ENCODE measurements around the gene PCDH9. TPM values are rescaled to one million over a fixed set of nuclear protein-coding genes. Genes with fewer than 3 reads are reported as not detected.

The PCDH9 gene
- total RNA-seq, 1 donor from 2014 or later = 20.2 TPM

DNA sequence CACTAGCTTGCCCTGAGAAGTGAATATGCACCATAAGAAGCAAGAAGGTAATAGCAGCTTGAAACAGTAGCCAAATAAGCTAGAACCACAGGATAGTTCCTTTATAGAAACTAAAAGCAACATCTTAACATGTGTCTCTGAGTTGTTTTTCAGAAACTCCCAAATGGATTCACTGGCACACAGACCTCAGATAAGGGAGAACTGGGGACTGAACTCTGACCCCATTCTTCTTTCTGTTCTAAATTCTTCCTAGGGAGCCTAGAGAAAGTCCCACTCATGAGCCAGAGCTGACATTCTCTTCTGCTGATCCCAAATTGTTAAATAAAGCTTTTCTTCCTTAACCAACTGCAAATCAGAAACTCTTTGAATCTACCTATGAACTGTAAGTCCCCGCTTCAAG is 146.1 kb downstream of the PCDH9 start:
- no peaks in the 10 kb centered on the region for H3K4me1 Mint-ChIP-seq (ENCODE audit: unreplicated experiment)
- DNase-seq (ENCODE audit: extremely low spot score, unreplicated experiment) = no peak

GRCh38 chr13:67083519-67083918 is 146.6 kb downstream of the PCDH9 start:
- TF ChIP-seq CTCF (conservative IDR thresholded peaks at IDR 0.05) = no peak
- H3K27ac Mint-ChIP-seq = no peak overlapping the region
- no peaks in the 10 kb centered on the region for H3K4me1 Mint-ChIP-seq (ENCODE audit: unreplicated experiment)
- no peaks in the 10 kb centered on the region for H3K36me3 Mint-ChIP-seq
- no peak overlapping the region for H3K4me3 Mint-ChIP-seq
- no peak for DNase-seq (ENCODE audit: extremely low spot score, unreplicated experiment)
- no peaks in the 10 kb centered on the region for H3K27me3 Mint-ChIP-seq
- no peaks in the 10 kb centered on the region for H3K9me3 Mint-ChIP-seq

More for the DNA sequence above, 146.1 kb downstream of the PCDH9 start:
- Mint-ChIP-seq H3K36me3 (no peaks in the 10 kb centered on the region), H3K4me3 (no peak overlapping the region), H3K9me3 (no peaks in the 10 kb centered on the region), H3K27ac (no peak overlapping the region), H3K27me3 (no peaks in the 10 kb centered on the region)
- TF ChIP-seq CTCF (conservative IDR thresholded peaks at IDR 0.05) = no peak

- Mint-ChIP-seq H3K27ac (no peak overlapping the region), H3K27me3 (no peaks in the 10 kb centered on the region), H3K36me3 (no peaks in the 10 kb centered on the region), H3K4me3 (no peak overlapping the region), H3K9me3 (no peaks in the 10 kb centered on the region), H3K4me1 (ENCODE audit: unreplicated experiment) (no peaks in the 10 kb centered on the region)
- TF ChIP-seq CTCF (conservative IDR thresholded peaks at IDR 0.05) = no peak
- DNase-seq (ENCODE audit: extremely low spot score, unreplicated experiment) = no peak
Observed at GRCh38 chr13:67080351-67080750, 149.8 kb downstream of the PCDH9 start.

DNA sequence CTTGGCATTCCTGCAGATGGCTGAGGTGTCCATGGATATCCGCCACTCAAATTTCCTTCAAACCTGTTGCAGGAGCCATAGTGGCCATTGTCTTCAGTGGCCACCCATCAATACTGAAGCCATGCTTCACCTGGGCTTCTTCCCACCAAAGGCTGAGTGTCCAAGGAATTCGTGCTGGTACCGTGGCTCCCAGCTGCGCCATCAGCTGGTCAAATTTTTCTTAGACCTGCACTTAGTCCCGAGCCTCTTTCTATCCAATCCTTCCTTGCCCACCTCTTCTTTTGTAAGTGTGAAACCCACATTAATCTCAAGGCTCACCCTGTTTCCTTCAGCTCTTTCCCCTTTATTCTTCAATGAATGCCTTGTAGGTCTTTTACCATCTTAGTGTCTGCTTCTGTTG is 152.1 kb downstream of the PCDH9 start:
- Mint-ChIP-seq H3K27me3 (no peaks in the 10 kb centered on the region), H3K36me3 (no peaks in the 10 kb centered on the region), H3K9me3 (no peaks in the 10 kb centered on the region)

DNA sequence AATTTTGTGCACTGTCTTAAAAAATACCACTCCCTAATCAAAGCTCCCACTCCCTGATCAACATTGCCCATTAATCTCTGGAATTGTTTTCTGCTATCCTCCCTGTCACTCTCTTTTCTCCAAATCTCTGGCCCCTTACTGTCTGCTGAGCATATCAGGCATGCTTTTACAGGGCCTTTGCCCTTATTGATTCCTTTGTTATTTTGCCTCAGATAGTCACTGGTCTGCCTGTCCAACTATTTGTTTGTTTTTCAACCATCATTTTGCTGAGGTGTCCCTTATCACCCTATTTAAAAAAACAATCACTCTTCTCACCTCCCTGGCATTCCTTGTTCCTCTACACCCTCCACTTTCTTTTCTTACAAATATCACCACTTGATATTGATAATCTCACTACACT is 153.0 kb downstream of the PCDH9 start:
- TF ChIP-seq CTCF (conservative IDR thresholded peaks at IDR 0.05) = no peak
- no peak for DNase-seq (ENCODE audit: extremely low spot score, unreplicated experiment)
- Mint-ChIP-seq H3K9me3 (no peaks in the 10 kb centered on the region), H3K4me1 (ENCODE audit: unreplicated experiment) (peaks cover 2% of the 10 kb centered on the region), H3K27ac (no peak overlapping the region), H3K27me3 (no peaks in the 10 kb centered on the region), H3K4me3 (no peak overlapping the region), H3K36me3 (no peaks in the 10 kb centered on the region)

More for the DNA sequence above, 152.1 kb downstream of the PCDH9 start:
- no peak overlapping the region for H3K27ac Mint-ChIP-seq
- TF ChIP-seq CTCF (conservative IDR thresholded peaks at IDR 0.05) = no peak
- H3K4me1 Mint-ChIP-seq (ENCODE audit: unreplicated experiment) = no peaks in the 10 kb centered on the region
- DNase-seq (ENCODE audit: extremely low spot score, unreplicated experiment) = no peak
- H3K4me3 Mint-ChIP-seq = no peak overlapping the region

DNA sequence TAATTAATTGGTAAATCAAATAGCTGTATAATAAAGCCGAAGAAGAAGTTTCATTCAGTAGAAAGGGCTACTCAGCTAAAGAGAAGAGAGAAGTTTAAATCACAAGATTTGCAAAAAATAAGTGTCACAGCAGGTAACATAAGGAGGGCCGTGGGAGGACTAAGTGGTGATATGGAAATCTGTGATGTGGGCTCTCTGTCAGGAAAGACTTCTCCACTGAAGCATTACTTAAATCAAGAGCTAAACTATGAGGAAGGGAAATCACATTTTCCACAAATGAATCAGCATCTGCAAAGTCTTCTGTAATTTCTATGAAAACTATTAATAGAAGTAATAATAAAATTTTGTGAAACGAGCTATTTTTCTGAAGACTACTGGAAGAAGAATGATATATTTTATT is 153.8 kb downstream of the PCDH9 start:
- H3K4me1 Mint-ChIP-seq (ENCODE audit: unreplicated experiment) = peaks cover 5% of the 10 kb centered on the region
- no peaks in the 10 kb centered on the region for H3K27me3 Mint-ChIP-seq
- TF ChIP-seq CTCF (conservative IDR thresholded peaks at IDR 0.05) = no peak

More for the DNA sequence above, 153.8 kb downstream of the PCDH9 start:
- no peak overlapping the region for H3K4me3 Mint-ChIP-seq
- no peaks in the 10 kb centered on the region for H3K9me3 Mint-ChIP-seq
- DNase-seq (ENCODE audit: extremely low spot score, unreplicated experiment) = no peak
- H3K27ac Mint-ChIP-seq = no peak overlapping the region
- no peaks in the 10 kb centered on the region for H3K36me3 Mint-ChIP-seq

Data from type B pancreatic cell (in vitro differentiated cells).